ENCODE measurements around the gene FBXO8. TPM values are rescaled to one million over a fixed set of nuclear protein-coding genes. Genes with fewer than 3 reads are reported as not detected.

Gene FBXO8
- total and polyA plus RNA-seq, 2 of the 4 experiments (the other 2 are of a cell fraction) = 11.3 to 25.6 TPM

DNA sequence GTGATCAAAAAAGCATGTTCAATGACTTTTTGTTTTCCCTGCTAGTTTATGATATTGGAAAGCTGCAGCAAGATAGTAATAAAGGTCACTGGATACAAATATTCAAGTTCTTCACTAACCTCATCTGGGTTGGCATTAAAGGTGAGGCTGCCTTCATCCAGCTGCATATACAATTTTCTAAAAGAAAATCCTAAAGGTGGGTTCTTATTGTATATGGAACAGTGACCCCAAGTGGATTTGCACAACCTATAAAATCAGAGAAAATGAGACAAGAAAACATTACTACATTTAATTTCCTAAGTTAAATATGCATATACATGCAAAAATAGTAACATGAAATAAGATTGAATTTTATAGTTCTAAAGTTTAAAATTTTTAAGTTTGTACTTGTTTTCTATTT is 23.9 kb downstream of the FBXO8 start:
- no peak overlapping the region for H2AK5ac ChIP-seq (ENCODE audit: low read depth, low read length)
- no peak overlapping the region for H3K23ac ChIP-seq (ENCODE audit: low read depth, low read length)
- no peak overlapping the region for H3K4me3 ChIP-seq (ENCODE audit: insufficient read depth, low read depth, low read length)
- dilution Hi-C loops (cut with HindIII; ENCODE audit: low sequenced_read_pairs, unreplicated experiment) = no loop called here
- H2BK5ac ChIP-seq (ENCODE audit: low read depth, low read length, poor library complexity, severe bottlenecking) = peak overlapping the region; percentile 3
- H2BK20ac ChIP-seq (ENCODE audit: low read depth, low read length) = no peak overlapping the region
- H3K27ac ChIP-seq (ENCODE audit: insufficient read depth, low read length) = no peak overlapping the region
- H4K91ac ChIP-seq (ENCODE audit: insufficient read depth, low read depth, low read length) = no peak overlapping the region
- no TSS peak for BruUV-seq (replicated peaks)
- no peak overlapping the region for H3K14ac ChIP-seq (replicated peaks; ENCODE audit: low read depth, low read length)
- no peak overlapping the region for H4K8ac ChIP-seq (ENCODE audit: low read depth in 2 of 2, low read length in 2 of 2)
- H3K18ac ChIP-seq (ENCODE audit: low read depth, low read length) = no peak overlapping the region; the same call in 1 of the 2 replicates
- no peak overlapping the region for H2AK9ac ChIP-seq (replicated peaks; ENCODE audit: low read depth, low read length, poor library complexity)
- H3K9me1 ChIP-seq (ENCODE audit: insufficient read depth, low read length) = peaks cover 6% of the 10 kb centered on the region; the same call in 1 of the 2 replicates
- H3K4me2 ChIP-seq (ENCODE audit: low read depth, low read length) = no peak overlapping the region
- no peak overlapping the region for H4K5ac ChIP-seq (ENCODE audit: low read depth, low read length)
- peaks cover 4 to 5% of the 10 kb centered on the region in 2 experiments; a peak in 3 of 4 replicates for H3K79me1 ChIP-seq (ENCODE audit: low read depth in 1 of 2, low read length in 2 of 2)
- no peaks in the 10 kb centered on the region for H3K9me3 ChIP-seq (ENCODE audit: control insufficient read depth, insufficient read depth, low read length)
- H3K27me3 ChIP-seq (ENCODE audit: control insufficient read depth, insufficient read depth, low read length) = no peaks in the 10 kb centered on the region
- peaks cover 2% of the 10 kb centered on the region; the same call in 1 of the 2 replicates for H3K36me3 ChIP-seq (ENCODE audit: control insufficient read depth, insufficient read depth, low read length)
- intact Hi-C loops (cut with micrococcal nuclease) = no loop called here
- H2AFZ ChIP-seq (replicated peaks; ENCODE audit: low read length, poor library complexity) = no peak overlapping the region
- ChIA-PET CTCF (no interaction called here), POLR2A (ENCODE audit: unreplicated experiment) (no interaction called here)
- H3K56ac ChIP-seq (ENCODE audit: extremely low read depth, insufficient read depth, low read length) = no peak overlapping the region
- no peaks in the 10 kb centered on the region for H4K20me1 ChIP-seq (ENCODE audit: insufficient read depth, low read length)
- H3K4ac ChIP-seq (ENCODE audit: low read depth, low read length) = no peak overlapping the region
- DNase-seq (no peak), ATAC-seq (ENCODE audit: low read depth) (no peak)
- H2BK120ac ChIP-seq (ENCODE audit: low read depth, low read length) = no peak overlapping the region
- in situ Hi-C loops (cut with MboI; ENCODE audit: low sequenced_read_pairs) = no loop called here
- no peak overlapping the region for H2BK15ac ChIP-seq (ENCODE audit: low read depth, low read length)
- H3K9ac ChIP-seq (ENCODE audit: low read depth, low read length) = no peak overlapping the region
- TF ChIP-seq NFE2L2 (IDR thresholded peaks at IDR 0.05; ENCODE audit: low read depth, low read length) (no peak), POLR2A (IDR thresholded peaks at IDR 0.05; ENCODE audit: low read depth, low read length) (no peak), FOS (IDR thresholded peaks at IDR 0.05; ENCODE audit: low read depth, low read length) (no peak)
- 0 out of 2 replicates have a peak, but pooled peaks cover 3% of the 10 kb centered on the region for H3K4me1 ChIP-seq (ENCODE audit: control insufficient read depth, insufficient read depth, low read length)
